ENCODE data around the gene RNF11.

RNF11 gene

DNA sequence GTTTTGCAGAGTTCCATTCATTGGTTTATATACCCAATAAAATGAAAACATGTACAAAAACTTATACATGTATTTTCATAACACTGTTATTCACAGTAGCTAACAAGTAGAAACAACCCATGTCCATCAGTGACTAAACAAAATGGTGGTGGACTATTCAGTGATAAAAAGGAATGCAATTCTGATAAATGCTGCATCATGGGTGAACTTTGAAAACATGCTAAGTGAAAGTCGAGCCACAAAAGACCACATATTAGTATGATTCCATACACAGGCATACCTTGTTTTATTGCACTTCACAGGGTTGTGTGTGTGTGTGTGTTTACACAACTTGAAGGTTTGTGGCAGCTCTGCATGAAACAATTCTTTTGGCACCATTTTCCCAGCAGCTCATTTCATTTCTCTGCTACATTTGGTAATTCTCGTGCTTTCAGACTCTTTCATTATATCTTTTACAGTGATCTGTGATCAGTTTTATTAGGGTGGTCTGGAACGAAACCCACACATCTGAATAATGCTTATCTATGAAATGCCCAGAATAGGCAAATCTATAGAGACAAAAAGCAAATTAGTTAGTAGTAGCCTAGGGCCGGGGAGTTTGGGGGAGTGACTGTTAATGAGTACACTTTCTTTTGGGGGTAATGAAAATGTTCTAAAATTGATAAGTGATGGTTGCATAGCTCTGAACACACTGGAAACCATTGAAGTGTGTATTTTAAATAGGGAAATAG is 27.2 kb downstream of the RNF11 start:
- DNase-seq (ENCODE audit: low read depth in 2 of 3, low spot score in 2 of 3) = no peak

DNA sequence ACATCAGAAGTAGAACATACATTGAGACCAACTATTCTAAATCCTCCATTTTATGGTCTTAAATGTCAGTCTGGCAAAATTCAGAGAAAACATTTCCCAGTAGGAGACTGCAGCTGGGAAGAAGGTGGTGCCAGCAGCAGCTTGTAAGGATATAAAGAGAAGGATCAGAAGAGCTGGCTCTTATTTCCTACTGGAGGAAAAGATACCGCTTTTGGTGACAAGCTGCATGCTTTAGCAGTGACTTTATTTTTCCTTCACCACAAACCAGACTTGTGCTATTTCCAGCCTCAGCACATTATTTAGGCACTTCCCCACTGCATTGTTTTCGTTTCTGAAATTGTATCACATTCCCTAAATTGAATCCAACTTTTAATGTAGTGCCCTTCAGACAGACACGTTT is 28.4 kb downstream of the RNF11 start:
- DNase-seq (ENCODE audit: low read depth in 2 of 3, low spot score in 2 of 3) = no peak

DNA sequence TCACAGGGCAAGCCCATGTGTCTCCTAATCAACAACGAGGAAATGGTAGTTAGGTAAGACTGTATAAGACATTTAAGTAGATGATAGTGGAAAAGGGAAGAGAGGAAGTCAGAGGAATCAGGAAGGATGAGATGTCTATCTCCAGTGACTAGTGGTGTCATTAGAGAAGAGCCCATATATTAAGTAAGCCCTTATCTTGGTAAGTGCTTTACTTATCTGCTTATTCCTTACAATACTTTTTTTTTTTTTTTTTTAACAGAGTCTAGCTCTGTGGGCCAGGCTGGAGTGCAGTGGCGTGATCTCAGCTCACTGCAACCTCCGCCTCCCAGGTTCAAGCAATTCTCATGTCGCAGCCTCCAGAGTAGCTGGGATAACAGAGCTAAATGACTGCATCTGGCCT is 29.5 kb downstream of the RNF11 start:
- no peak for DNase-seq (ENCODE audit: low read depth in 2 of 3, low spot score in 2 of 3)

DNA sequence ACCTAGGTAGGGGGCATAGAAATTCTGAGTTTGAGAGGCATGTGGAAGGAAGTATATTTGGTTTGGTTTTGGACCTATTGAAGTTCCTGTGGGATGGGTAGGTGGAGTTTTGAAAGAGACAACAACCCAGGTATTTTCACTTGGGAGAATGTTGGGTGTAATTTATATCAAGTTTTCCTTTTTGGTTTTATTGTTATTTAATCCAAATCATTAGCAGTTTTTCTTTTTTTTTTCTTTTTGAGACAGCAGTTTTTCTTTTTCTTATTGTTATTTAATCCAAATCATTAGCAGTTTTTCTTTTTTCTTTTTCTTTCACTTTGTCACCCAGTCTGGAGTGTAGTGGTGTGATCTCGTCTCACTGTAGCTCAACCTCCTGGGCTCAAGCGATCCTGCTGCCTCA is 30.1 kb downstream of the RNF11 start:
- DNase-seq (ENCODE audit: low read depth in 2 of 3, low spot score in 2 of 3) = no peak

DNA sequence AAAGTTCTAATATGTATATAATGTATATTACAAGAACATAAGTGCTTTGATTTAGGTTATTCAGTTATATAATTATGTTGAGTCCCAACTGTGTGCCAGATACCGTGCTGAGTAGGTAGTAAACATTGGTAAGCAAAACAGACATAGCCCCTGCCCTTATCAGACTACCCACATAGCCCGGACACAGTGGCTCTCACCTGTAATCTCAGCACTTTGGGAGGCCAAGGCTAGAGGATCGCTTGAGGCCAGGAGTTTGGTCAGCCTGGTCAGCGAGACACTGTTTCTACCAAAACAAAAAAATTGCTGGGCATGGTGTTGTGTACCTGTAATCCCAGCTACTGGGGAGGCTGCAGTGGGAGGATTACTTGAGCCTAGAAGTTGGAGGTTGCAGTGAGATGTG is 30.7 kb downstream of the RNF11 start:
- no peak for DNase-seq (ENCODE audit: low read depth in 2 of 3, low spot score in 2 of 3)

DNA sequence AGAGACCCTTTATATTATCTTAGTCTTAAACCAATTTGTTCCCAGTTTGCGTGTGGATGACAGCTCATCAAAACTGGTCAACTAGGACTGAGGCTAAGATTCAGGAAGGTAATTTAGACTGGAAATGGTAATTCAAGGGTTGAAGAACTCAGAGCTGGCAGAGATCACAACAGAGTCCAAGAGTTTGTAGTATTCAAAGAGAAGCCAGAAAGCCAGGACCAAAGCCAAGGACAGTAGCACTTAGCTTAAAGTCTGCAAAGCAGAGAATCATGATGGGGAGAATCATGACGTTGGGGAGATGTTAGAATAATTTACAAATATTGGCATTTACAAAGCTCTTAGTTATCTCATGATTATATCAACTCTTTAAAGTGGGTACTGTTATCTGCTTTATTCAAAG is 32.6 kb downstream of the RNF11 start:
- DNase-seq (ENCODE audit: low read depth in 2 of 3, low spot score in 2 of 3) = no peak

DNA sequence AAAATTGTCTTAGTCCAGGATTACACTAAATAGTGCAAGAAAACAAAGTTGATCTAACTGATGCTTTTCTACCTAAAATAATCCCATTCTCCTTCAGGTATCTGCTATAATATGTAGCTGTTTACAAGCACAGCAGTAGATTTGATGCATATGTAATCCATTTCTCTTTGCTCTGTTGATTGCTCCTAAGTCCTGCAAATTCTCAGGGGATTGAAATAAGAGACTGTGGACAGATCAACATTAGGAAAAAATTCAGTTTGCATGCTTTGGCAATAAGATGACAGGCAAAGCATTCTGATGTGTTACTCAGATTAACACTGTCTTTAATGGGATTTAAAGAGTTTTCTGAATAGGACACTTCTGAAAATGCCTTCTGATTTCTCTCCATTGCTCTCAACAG is 34.7 kb downstream of the RNF11 start:
- DNase-seq (ENCODE audit: low read depth in 2 of 3, low spot score in 2 of 3) = no peak

DNA sequence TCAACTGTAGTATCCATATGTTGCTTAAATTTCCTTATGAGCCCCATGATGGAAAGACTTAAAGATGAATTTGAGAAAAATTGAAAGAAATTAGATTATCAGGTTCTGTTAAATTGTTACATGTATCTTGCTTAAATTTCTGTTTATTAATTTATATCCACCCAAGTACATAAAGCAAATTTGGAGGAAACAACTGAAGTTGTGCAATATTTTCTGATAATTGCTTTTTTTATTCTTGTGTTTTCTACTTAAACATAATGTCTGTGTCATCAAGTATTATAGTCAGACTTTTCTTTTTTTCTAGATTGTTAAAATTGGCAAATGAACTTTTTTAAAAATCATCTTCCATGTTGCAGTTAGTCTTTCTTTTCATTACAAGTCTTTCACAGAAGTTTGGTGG is 36.8 kb downstream of the RNF11 start:
- DNase-seq (ENCODE audit: low read depth in 2 of 3, low spot score in 2 of 3) = no peak

DNA sequence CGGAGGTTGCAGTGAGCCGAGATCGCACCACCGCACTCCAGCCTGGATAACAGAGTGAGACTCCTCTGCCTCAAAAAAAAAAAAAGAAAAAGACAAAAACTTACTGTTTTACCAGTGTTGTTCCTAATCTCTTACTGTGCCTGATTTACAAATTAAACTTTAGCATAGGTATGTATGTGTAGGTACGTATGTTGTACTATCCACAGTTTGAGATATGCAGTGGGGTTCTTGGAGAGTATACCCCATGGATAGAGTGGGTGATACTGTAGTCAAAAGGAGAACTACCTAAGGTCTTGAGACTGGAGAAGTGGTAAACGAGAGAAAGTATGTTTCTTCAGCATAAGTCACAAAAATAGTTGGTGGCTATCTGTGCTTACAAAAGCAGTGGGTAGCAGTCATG is 38.6 kb downstream of the RNF11 start:
- DNase-seq (ENCODE audit: low read depth in 2 of 3, low spot score in 2 of 3) = no peak

DNA sequence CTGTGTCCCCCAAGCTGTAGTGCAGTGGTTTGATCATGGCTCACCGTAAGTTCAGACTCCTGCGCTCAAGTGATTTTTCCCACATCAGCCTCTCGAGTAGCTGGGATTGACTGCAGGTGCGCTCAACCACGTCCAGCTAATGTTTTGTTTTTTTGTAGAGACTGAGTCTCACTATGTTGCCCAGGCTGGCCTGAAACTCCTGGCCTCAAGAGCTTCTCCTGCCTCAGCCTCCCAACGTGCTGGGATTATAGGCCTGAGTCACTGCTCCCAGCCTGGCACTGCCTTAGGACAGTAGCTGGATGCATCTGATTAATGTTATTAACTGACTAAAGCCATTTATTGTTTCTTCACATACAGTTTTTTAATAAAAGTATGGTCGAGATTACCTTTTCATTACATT is 40.2 kb downstream of the RNF11 start:
- no peak for DNase-seq (ENCODE audit: low read depth in 2 of 3, low spot score in 2 of 3)

DNA sequence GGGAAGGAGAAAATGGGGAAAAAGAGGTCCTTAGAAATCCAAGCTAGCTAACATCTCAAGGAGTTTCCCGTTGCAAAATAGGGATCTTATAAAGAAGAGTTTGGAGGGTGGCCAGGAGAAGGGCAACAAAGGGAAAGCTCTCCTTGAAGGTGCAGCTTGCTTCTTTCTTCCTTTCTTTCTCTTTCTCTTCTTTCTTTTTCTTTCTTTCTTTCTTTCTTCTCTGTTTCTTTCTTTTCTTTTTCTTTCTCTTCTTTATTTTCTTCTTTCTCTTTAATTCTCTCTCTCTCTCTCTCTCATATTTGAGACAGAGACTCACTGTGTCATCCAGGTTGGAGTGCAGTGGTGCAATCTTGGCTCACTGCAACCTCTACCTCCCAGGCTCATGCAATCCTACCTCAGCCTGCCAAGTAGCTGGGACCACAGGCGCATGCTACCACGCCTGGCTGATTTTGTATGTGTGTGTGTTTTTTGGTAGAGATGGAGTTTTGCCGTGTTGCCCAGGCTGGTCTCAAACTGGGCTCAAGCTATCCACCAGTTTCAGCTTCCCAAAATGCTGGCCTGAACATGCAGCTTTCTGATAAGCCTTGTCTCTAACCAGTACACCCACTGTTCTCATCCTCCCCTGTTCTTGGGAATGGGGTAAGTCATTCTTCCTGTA is 44.4 kb downstream of the RNF11 start:
- DNase-seq (ENCODE audit: low read depth in 2 of 3, low spot score in 2 of 3) = no peak

DNA sequence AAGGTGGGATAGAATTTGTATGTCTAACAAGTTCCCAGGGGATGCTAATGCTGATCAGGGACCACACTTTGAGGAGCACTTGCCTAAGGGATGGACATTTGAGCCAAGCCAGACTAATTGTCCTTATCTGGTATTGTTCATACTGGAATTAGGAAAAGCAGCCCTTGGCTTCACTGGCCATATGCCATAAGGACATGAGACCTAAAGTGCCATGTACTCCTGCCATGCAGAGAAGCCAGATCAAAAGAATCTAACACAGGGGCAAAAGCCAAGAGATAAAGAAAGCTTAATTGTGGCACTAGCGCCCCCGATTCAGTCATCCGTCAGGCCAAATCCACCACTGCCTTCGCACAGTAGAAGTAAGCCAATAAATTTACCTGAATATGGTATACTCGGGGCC is 45.7 kb downstream of the RNF11 start:
- no peak for DNase-seq (ENCODE audit: low read depth in 2 of 3, low spot score in 2 of 3)

DNA sequence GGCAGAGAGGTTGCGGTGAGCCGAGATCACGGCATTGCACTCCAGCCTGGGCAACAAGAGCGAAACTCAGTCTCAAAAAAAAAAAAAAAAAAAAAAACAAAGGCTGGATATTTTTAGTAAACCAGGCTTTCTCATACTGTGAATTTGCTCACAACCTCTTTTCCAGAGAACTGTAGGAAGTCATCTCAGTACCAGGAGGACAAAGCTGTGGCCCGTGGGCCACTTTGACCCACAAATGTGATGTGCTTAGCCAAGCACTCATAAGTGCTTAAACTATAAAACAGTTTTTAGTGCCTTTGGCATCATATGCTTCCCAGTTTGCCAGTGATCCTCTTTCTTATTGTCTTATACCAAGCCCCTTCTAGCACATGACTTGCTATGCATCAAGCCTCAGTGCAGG is 46.5 kb downstream of the RNF11 start:
- DNase-seq (ENCODE audit: low read depth in 2 of 3, low spot score in 2 of 3) = no peak

DNA sequence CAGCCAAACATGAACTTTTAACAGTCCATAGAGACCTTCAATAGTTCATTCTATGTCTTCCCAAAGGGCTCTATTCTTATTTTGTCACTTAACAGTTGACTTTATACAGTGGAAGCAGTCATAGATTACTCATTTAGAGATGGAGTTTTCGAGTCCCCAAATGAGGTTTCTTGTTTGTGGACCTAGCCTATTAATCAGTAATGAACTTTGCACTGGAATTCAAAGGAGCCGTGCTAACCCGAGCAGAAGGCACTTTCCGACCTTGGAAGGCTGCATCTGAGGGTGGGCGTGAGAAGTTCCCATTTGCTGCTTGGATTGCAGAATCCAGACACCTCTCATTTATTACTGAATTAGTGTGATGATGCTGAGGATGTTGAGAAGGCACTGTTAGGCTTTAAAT is 47.9 kb downstream of the RNF11 start:
- DNase-seq (ENCODE audit: low read depth in 2 of 3, low spot score in 2 of 3) = no peak

DNA sequence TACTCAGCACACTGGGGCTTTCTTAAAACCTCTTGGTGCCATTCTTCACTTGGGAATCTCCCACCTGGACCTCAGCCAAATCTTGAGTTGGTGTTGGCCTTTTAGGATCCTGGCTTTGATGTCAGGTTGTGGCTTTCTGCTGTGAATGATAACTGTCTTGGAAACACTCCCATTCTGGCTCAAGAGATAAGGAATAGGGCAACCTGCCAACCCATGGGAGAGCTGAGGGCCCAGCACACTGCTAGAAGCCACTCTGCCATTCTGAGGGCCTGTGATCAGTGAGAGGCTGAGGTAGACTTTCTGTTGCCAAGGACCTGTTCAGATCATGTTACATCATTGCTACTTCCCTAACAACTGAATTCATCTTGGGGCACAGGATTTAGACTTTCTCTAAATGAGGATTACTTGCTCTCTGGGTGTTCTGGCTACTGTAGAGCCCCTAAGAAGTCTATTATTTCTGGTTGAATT is 48.4 kb downstream of the RNF11 start:
- DNase-seq (ENCODE audit: low read depth in 2 of 3, low spot score in 2 of 3) = no peak

DNA sequence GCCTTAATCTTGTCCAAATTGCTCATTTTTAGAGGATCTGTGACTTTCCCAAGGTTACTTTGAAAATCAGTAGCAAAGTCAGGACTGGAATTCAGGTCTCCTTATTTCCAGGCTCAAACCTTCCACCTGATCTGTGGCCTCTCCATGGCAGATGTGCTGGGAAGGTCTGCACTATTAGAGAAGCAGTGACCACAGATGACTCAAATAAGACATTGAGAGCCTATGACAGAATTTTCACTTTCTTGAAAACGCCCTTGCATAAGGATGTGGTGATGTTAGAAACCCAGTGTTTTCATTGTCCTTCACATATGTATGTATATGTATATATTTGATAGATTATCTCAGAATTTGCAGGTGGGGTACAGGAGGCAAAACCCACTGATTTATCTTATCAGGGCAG is 49.0 kb downstream of the RNF11 start:
- DNase-seq (ENCODE audit: low read depth in 2 of 3, low spot score in 2 of 3) = no peak

DNA sequence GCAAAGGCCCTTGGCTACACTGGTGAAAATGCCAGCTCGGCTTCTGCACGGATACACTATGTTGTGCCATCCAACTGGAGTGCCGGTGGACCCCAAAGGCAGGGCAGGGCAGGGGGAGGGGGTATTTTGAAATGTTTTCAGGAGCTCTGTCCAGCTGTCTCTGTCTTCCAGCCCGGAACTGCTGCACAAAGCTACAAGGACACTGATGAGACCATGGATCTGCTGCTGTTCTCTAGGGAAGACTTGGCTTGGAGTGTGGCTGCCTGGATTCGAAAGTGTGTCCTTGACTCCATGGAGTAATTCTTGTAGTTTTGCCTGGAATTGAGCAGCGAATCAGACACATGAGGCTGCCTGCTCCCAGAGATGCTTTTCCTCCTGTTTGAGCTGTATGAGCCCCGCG is 51.9 kb downstream of the RNF11 start:
- DNase-seq (ENCODE audit: low read depth in 2 of 3, low spot score in 2 of 3) = no peak

DNA sequence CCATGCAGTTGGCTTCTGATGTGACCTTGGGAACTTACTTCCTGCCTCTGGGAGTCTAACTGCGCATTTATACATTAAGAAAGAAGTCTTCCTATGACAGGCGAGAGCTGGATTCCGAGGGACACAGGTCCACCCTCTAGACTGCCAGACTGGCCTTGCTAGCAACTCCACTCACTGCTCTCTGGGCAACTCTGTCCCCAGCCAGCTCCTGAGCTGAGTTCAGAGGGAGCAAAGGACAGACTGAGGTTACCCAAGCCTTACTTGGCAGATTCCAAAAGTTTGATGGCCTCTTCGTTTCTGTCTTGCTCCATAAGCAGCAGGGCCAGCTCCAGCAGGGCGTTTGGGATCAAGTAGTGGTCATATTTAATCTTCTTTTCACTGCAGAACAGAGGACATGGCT is 52.5 kb downstream of the RNF11 start:
- no peak for DNase-seq (ENCODE audit: low read depth in 2 of 3, low spot score in 2 of 3)

DNA sequence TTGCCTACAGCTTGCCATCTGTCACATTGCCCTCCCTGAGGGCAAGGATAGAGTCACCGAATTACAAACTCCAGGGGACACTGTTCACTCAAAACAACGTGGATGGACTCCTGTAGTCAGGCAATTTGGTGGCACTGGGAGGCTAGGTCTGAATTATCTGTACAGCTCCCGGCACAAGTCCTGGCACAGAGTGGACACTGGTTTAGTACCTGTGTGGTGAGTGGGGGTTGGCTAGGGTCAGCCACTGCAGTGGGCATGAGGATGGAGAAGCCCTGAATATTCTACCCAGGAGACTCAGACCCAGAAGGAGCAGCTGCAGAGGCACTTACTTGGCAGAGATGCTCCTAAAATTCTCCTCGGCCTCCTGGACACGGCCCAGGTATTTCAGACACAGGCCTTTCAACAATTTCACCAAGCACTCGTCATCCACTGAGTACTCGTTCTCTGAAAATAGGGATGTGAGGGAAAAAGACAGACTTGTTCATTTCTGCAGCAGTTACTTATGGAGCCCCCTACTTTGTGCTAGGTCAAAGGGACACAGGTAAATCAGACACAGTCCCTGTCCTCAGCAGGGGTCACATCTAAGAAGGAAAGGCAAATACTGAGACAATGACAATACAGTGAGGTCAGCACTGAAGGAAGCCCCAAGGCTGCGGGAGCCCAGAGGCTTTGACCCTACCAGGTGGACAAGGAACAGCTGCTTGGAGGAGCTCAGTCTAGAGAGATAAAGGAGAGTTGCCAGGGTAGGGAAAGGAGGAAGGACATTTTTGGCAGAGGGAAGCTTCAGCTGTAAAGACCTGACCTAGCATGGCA is 53.8 kb downstream of the RNF11 start:
- DNase-seq (ENCODE audit: low read depth in 2 of 3, low spot score in 2 of 3) = no peak

DNA sequence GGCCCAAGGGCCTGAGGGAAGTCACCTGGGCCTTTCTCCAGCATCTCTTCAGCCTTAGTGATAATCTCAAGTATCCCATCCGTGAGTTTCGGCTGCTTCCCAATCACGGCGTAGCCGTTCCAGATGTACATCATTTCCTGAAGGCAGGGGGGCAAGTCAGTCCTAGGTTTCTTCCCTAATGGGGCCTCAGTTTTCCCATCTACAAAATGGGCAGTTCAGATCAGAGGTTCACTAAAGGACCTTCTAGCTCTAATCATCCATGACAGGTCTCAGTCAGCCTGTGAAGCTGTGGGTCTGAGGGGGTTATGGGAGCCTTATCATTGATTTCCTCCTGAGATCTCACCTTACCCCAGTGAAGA is 54.4 kb downstream of the RNF11 start:
- DNase-seq (ENCODE audit: low read depth in 2 of 3, low spot score in 2 of 3) = no peak

DNA sequence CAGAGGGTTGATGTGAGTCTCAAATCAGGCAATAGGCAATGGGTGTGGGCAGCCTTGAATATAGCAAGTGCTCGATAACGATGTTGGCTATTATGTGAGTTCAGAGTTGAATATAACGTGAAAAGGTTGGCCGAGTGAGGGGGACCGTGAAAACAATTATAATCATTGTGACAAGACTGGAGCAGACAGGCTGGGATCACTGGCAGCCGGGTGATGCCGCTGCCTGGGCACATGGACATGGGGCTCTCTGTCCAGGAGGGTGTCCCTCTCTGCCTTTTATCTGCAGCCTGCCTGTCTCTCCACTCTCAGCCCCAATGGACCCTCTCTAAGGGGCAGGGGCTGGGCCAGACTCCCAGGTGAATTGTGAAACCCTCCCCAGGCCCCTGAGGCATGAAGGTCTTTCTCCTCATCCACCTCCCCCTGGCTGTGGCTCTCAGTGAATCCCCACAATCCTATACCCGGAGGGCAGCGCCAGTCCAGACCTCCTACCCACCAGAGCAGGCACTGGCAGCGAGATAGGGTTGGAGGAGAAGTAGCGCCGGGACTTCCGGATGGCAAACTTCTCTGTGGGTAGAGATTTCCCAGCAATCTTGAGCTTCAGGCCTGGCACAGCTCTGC is 57.9 kb downstream of the RNF11 start:
- no peak for DNase-seq (ENCODE audit: low read depth in 2 of 3, low spot score in 2 of 3)
